ENCODE data around the gene PRKCE.
A peak's percentile ranks its signal among the peaks of the same experiment; 100 is the strongest.
"Not testable (repeated sequence)": the region's sequence is repeated elsewhere in the genome, so short reads cannot be mapped to it uniquely, and the experiment has no call there.

Gene PRKCE

GRCh38 chr2:45889053-45889452 lies 237.6 kb downstream of the PRKCE start:
- FAIRE-seq (peak; percentile 75), DNase-seq (ENCODE audit: insufficient read length, low spot score) (no peak)
- peak; percentile 19 for TF ChIP-seq CTCF (IDR thresholded peaks at IDR 0.05; ENCODE audit: insufficient read depth, missing control alignments)

DNA sequence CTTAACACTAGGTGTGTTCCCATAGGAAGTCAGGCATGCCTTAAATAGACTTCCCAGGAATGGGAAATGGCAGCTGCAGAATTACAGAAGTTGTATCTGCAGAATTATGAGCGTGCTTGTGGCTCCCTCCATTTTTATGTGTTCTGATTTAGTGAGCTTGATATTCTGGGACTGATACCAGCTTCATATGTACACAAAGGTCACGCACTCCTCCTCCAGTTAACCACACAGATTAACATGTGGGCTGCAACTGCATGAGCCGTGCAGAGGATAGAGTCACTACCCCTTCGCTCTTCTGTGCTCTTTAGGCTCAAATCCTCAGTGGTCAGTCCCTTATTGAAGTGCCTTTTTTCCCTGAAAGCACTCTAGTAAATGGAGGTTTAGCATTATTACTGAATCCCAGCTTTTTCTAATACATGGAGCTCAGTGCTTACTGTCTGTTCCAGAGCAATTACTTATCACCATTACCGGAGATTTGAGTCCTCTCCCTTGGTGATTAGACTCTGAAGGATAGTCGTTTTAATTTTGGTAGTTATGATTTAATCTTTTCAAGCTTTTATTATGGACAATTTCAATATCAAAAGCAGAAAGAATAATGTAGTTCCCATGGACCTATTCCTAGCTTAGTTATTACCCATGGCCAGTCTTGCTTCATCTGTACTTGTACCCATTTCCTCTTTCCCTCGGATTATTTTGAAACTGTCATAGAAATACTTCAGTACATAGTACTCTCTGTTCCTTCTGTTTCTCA lies 238.3 kb downstream of the PRKCE start:
- DNase-seq (ENCODE audit: insufficient read length, low spot score), result no peak
- peak; percentile 44 for FAIRE-seq
- no peak for TF ChIP-seq CTCF (IDR thresholded peaks at IDR 0.05; ENCODE audit: insufficient read depth, missing control alignments)

DNA sequence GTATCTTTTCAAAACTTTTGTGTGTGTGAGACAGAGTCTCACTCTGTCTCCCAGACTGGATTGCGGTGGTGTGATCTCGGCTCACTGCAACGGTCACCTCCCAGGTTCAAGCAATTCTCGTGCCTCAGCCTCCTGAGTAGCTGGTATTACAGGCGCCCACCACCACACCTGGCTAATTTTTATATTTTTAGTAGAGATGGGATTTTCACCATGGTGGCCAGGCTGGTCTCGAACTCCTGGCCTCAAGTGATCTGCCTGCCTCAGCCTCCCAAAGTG lies 238.8 kb downstream of the PRKCE start:
- not testable (repeated sequence) for FAIRE-seq; DNase-seq (ENCODE audit: insufficient read length, low spot score)

GRCh38 chr2:45890819-45891218 lies 239.3 kb downstream of the PRKCE start:
- TF ChIP-seq CTCF (IDR thresholded peaks at IDR 0.05; ENCODE audit: insufficient read depth, missing control alignments), result no peak
- DNase-seq (ENCODE audit: insufficient read length, low spot score) (no peak), FAIRE-seq (no peak)

- FAIRE-seq (no peak), DNase-seq (ENCODE audit: insufficient read length, low spot score) (no peak)
- TF ChIP-seq CTCF (IDR thresholded peaks at IDR 0.05; ENCODE audit: insufficient read depth, missing control alignments), result no peak
Measured at GRCh38 chr2:45891719-45892424, 240.4 kb downstream of the PRKCE start.

- no peak for TF ChIP-seq CTCF (IDR thresholded peaks at IDR 0.05; ENCODE audit: insufficient read depth, missing control alignments)
- FAIRE-seq (no peak), DNase-seq (ENCODE audit: insufficient read length, low spot score) (no peak)
Measured at GRCh38 chr2:45892425-45892745, 240.9 kb downstream of the PRKCE start.

GRCh38 chr2:45892757-45893156 lies 241.3 kb downstream of the PRKCE start:
- TF ChIP-seq CTCF (IDR thresholded peaks at IDR 0.05; ENCODE audit: insufficient read depth, missing control alignments), result no peak
- DNase-seq (ENCODE audit: insufficient read length, low spot score) (no peak), FAIRE-seq (no peak)

Data from D721Med (cell line).